ENCODE data around the gene SPECC1. TPM values are rescaled to one million over a fixed set of nuclear protein-coding genes. Genes with fewer than 3 reads are reported as not detected.

SPECC1 gene
- total RNA-seq, 1 experiment from 2014 or later: 128 TPM

GRCh38 chr17:20154286-20155000 lies 145.3 kb downstream of the SPECC1 start:
- Histone ChIP-seq H3K4me2 (0 out of 2 replicates have a peak overlapping the region, but pooled peaks have one; percentile 79), H3K27me3 (ENCODE audit: insufficient read depth, low read depth) (no peaks in the 10 kb centered on the region), H3K9me2 (ENCODE audit: insufficient read depth) (no peaks in the 10 kb centered on the region), H3F3A (ENCODE audit: insufficient read depth, low read depth) (peaks cover 22% of the 10 kb centered on the region; the same call in 1 of the 2 replicates), H3K4me3 (no peak overlapping the region), H3K79me2 (ENCODE audit: low read depth) (peaks cover 30% of the 10 kb centered on the region), H4K20me1 (ENCODE audit: insufficient read depth) (peaks cover 13% of the 10 kb centered on the region; the same call in 1 of the 2 replicates), H3K9me3 (ENCODE audit: insufficient read depth, low read depth) (no peaks in the 10 kb centered on the region), H3K27ac (no peak overlapping the region), H3K36me3 (ENCODE audit: low read depth) (no peaks in the 10 kb centered on the region), H2AFZ (no peak overlapping the region), H3K4me1 (replicated peaks; ENCODE audit: insufficient read depth) (peaks cover 26% of the 10 kb centered on the region)
- no TSS peak for BruUV-seq (replicated peaks)
- CTCF ChIA-PET: no interaction called here
- intact Hi-C loops (cut with micrococcal nuclease; ENCODE audit: unreplicated experiment): loop anchor here (2.0 kb wide), 1 partner anchor 72 kb away; no protein-coding TSS in a partner anchor
- TF ChIP-seq EZH2 (IDR thresholded peaks at IDR 0.05; ENCODE audit: low read depth): no peak
- TF ChIP-seq CTCF (conservative IDR thresholded peaks at IDR 0.05): no peak
- POLR2A ChIA-PET (ENCODE audit: unreplicated experiment): no interaction called here
- DNase-seq: no peak

DNA sequence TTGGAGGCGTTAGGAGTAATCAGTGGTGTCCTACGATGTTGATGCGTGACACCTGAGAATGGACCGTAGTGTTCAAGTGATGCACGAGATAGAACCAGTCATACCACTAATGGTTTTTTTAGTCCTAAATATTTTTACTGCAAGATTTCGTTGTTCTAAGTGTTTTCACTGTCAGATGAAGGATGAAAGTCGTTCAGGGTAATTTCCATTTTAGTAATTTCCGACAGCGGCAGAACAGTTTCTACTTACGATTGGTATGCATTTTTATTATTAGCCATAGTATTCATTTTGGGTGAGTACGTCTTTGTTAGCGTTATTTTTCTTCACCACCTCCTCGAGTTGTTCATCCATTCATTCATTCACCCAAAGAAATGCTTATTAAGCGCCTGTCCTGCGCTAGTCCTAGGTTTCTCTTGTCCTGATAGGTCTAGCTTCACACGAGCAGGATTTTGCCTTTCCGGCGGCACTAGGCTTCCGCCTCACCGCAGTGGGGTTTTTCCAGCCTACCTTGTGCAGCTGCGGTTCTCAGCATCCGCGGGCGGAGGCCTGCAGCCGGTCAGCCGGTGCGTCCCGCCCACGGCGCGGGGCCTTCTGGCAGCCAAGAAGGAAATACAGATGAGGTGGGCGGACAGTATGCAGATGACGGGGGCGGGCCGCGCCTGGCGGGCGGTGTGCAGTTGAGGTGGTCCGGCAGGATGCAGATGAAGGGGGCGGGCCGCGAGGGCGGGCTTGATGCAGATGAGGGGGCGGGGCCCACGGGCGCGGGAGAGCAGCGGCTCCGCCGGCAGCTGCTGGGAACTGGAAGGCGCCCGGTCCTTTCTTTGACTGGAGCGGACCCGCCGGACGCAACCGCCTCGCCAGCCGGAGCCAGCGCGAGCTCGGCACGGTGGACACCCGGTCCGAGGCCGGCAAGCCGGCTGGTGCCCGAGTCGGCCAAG lies 146.4 kb downstream of the SPECC1 start:
- Histone ChIP-seq H3K4me1 (replicated peaks; ENCODE audit: insufficient read depth) (peaks cover 31% of the 10 kb centered on the region), H3K27me3 (ENCODE audit: insufficient read depth, low read depth) (no peaks in the 10 kb centered on the region), H3K9me2 (ENCODE audit: insufficient read depth) (no peaks in the 10 kb centered on the region), H4K20me1 (ENCODE audit: insufficient read depth) (peaks cover 13% of the 10 kb centered on the region; the same call in 1 of the 2 replicates), H3K9me3 (ENCODE audit: insufficient read depth, low read depth) (no peaks in the 10 kb centered on the region), H3K27ac (peak overlapping the region; percentile 88), H3K36me3 (ENCODE audit: low read depth) (no peaks in the 10 kb centered on the region), H3K79me2 (ENCODE audit: low read depth) (peaks cover 41% of the 10 kb centered on the region), H2AFZ (peak overlapping the region; percentile 89), H3K4me2 (peak overlapping the region; percentile 96), H3K4me3 (peak overlapping the region; percentile 92), H3F3A (ENCODE audit: insufficient read depth, low read depth) (peaks cover 22% of the 10 kb centered on the region; the same call in 1 of the 2 replicates)
- ChIA-PET POLR2A (ENCODE audit: unreplicated experiment) (interaction anchor here (0.7 kb wide), 2 partner anchors 17 to 1132 kb away, joined by 3 read pairs; no protein-coding TSS in a partner anchor), CTCF (interaction anchor here (0.6 kb wide), 1 partner anchor 68 kb away, joined by 3 read pairs; no protein-coding TSS in a partner anchor)
- intact Hi-C loops (cut with micrococcal nuclease; ENCODE audit: unreplicated experiment): loop anchor here (1.0 to 5.0 kb wide), 4 partner anchors 16 to 71 kb away; no protein-coding TSS in a partner anchor
- DNase-seq: peak; percentile 95 to 100
- TF ChIP-seq CTCF (conservative IDR thresholded peaks at IDR 0.05): no peak
- no peak for TF ChIP-seq EZH2 (IDR thresholded peaks at IDR 0.05; ENCODE audit: low read depth)
- BruUV-seq (replicated peaks): no TSS peak

All from PC-9 (cell line).